Endothelial cell (in vitro differentiated cells): ENCODE data around the gene WASHC4. TPM values are rescaled to one million over a fixed set of nuclear protein-coding genes. Genes with fewer than 3 reads are reported as not detected.
"Not testable (repeated sequence)": the region's sequence is repeated elsewhere in the genome, so short reads cannot be mapped to it uniquely, and the experiment has no call there.

ENCODE experiments used
- DNase-seq: peaks from one replicate; pipeline ENCODE4 v3.0.0; 2021; ENCODE audit warnings: low spot score
- H3K27ac Mint-ChIP-seq: one replicate; pipeline ENCODE4 v1.8.0; 2021; ENCODE audit warnings: mixed read lengths, inconsistent platforms; ENCODE audit not compliant: unreplicated experiment
- H3K27me3 Mint-ChIP-seq: one replicate; pipeline ENCODE4 v1.8.0; 2021; ENCODE audit warnings: mild to moderate bottlenecking, moderate library complexity, mixed read lengths, inconsistent platforms; ENCODE audit not compliant: unreplicated experiment
- H3K36me3 Mint-ChIP-seq: one replicate; pipeline ENCODE4 v1.8.0; 2021; ENCODE audit warnings: mild to moderate bottlenecking, low read depth, mixed read lengths, inconsistent platforms; ENCODE audit not compliant: unreplicated experiment
- H3K4me1 Mint-ChIP-seq: one replicate; pipeline ENCODE4 v1.8.0; 2021; ENCODE audit warnings: mild to moderate bottlenecking, mixed read lengths, inconsistent platforms; ENCODE audit not compliant: unreplicated experiment
- H3K4me3 Mint-ChIP-seq: one replicate; pipeline ENCODE4 v1.8.0; 2021; ENCODE audit warnings: mild to moderate bottlenecking, mixed read lengths, inconsistent platforms; ENCODE audit not compliant: unreplicated experiment
- H3K9me3 Mint-ChIP-seq: one replicate; pipeline ENCODE4 v1.8.0; 2021; ENCODE audit warnings: mixed read lengths, inconsistent platforms; ENCODE audit not compliant: unreplicated experiment
- CTCF ChIP-seq: fragments of 200-600 bp; sonication (generic); IDR thresholded peaks from one replicate; pipeline ENCODE4 v1.5.0; 2021; ENCODE audit warnings: antibody characterized with exemption; ENCODE audit not compliant: unreplicated experiment
- total RNA-seq: library from RNA; stranded (reverse); fragmentation: NEBNext Ultra II Directional; extraction: Animal tissue kit (Norgen Biotek cat#: 25700); gene quantifications from one replicate; pipeline ENCODE4 v1.2.1, GENCODE V29; 2021; ENCODE audit not compliant: unreplicated experiment

WASHC4 gene
- total RNA-seq, 1 donor from 2014 or later = 90.8 TPM

- no peak for DNase-seq
- Mint-ChIP-seq H3K27me3 (no peaks in the 10 kb centered on the region), H3K4me1 (no peaks in the 10 kb centered on the region), H3K27ac (no peak overlapping the region), H3K36me3 (peaks cover 13% of the 10 kb centered on the region), H3K9me3 (no peaks in the 10 kb centered on the region), H3K4me3 (no peak overlapping the region)
- TF ChIP-seq CTCF = no peak
Measured at GRCh38 chr12:105168006-105168405, 60.5 kb downstream of the WASHC4 start.

GRCh38 chr12:105170139-105170538 lies 62.6 kb downstream of the WASHC4 start:
- H3K4me3 Mint-ChIP-seq = no peak overlapping the region
- H3K9me3 Mint-ChIP-seq = no peaks in the 10 kb centered on the region
- H3K27me3 Mint-ChIP-seq = no peaks in the 10 kb centered on the region
- no peak for TF ChIP-seq CTCF
- no peaks in the 10 kb centered on the region for H3K4me1 Mint-ChIP-seq
- DNase-seq = no peak
- H3K27ac Mint-ChIP-seq = no peak overlapping the region
- H3K36me3 Mint-ChIP-seq = peaks cover 9% of the 10 kb centered on the region

GRCh38 chr12:105171691-105172436 lies 64.3 kb downstream of the WASHC4 start:
- no peak overlapping the region for H3K4me3 Mint-ChIP-seq
- no peak for TF ChIP-seq CTCF
- DNase-seq = no peak
- no peaks in the 10 kb centered on the region for H3K9me3 Mint-ChIP-seq
- H3K27me3 Mint-ChIP-seq = no peaks in the 10 kb centered on the region
- no peak overlapping the region for H3K27ac Mint-ChIP-seq
- no peaks in the 10 kb centered on the region for H3K4me1 Mint-ChIP-seq
- H3K36me3 Mint-ChIP-seq = peaks cover 6% of the 10 kb centered on the region

- Mint-ChIP-seq H3K27me3 (no peaks in the 10 kb centered on the region), H3K27ac (no peak overlapping the region), H3K9me3 (no peaks in the 10 kb centered on the region), H3K4me1 (no peaks in the 10 kb centered on the region), H3K4me3 (no peak overlapping the region), H3K36me3 (peaks cover 22% of the 10 kb centered on the region)
- TF ChIP-seq CTCF = no peak
- no peak for DNase-seq
Measured at GRCh38 chr12:105175397-105175990, 68.0 kb downstream of the WASHC4 start.

- no peak overlapping the region for H3K4me3 Mint-ChIP-seq
- H3K36me3 Mint-ChIP-seq = peaks cover 37% of the 10 kb centered on the region
- H3K9me3 Mint-ChIP-seq = no peaks in the 10 kb centered on the region
- peaks cover 2% of the 10 kb centered on the region for H3K27me3 Mint-ChIP-seq
- no peaks in the 10 kb centered on the region for H3K4me1 Mint-ChIP-seq
- no peak overlapping the region for H3K27ac Mint-ChIP-seq
- no peak for TF ChIP-seq CTCF
- no peak for DNase-seq
Measured at GRCh38 chr12:105177208-105177607, 69.7 kb downstream of the WASHC4 start.

GRCh38 chr12:105179114-105179513 lies 71.6 kb downstream of the WASHC4 start:
- not testable (repeated sequence) for H3K27me3 Mint-ChIP-seq, H3K4me3 Mint-ChIP-seq, H3K27ac Mint-ChIP-seq, H3K4me1 Mint-ChIP-seq, DNase-seq, H3K9me3 Mint-ChIP-seq
- H3K36me3 Mint-ChIP-seq = peaks cover 53% of the 10 kb centered on the region

GRCh38 chr12:105183406-105183805 lies 75.9 kb downstream of the WASHC4 start:
- not testable (repeated sequence) for H3K27me3 Mint-ChIP-seq, DNase-seq, H3K9me3 Mint-ChIP-seq, H3K4me1 Mint-ChIP-seq
- H3K36me3 Mint-ChIP-seq = peaks cover 67% of the 10 kb centered on the region
- H3K4me3 Mint-ChIP-seq = peak overlapping the region; percentile 51
- peak overlapping the region; percentile 78 for H3K27ac Mint-ChIP-seq
